HUES6 (cell line): Measurements from ENCODE around the gene TPRN.

ENCODE experiments used
- H3K27ac ChIP-seq: 2 replicates; pipeline ENCODE4 v1.7.0; 2013; ENCODE audit warnings: low read depth, mild to moderate bottlenecking, low read length, inconsistent platforms
- H3K27me3 ChIP-seq: 2 replicates; pipeline ENCODE4 v1.6.1; 2013; ENCODE audit warnings: low read length; ENCODE audit not compliant: control insufficient read depth, insufficient read depth
- H3K36me3 ChIP-seq: 2 replicates; pipeline ENCODE4 v1.6.1; 2013; ENCODE audit warnings: low read length; ENCODE audit not compliant: control insufficient read depth, insufficient read depth
- H3K4me1 ChIP-seq: 2 replicates; pipeline ENCODE4 v1.6.1; 2013; ENCODE audit warnings: low read length; ENCODE audit not compliant: control insufficient read depth, insufficient read depth
- H3K4me3 ChIP-seq: 2 replicates; pipeline ENCODE4 v1.5.1; 2013; ENCODE audit warnings: low read depth, low read length
- H3K9ac ChIP-seq: one replicate; pipeline ENCODE4 v1.6.1; 2013; ENCODE audit warnings: mild to moderate bottlenecking, low read length
- H3K9me3 ChIP-seq: 2 replicates; pipeline ENCODE4 v1.6.1; 2013; ENCODE audit warnings: low read depth, low read length; ENCODE audit not compliant: control insufficient read depth, insufficient read depth

The TPRN gene

GRCh38 chr9:137189297-137190295, 10.9 kb downstream of the TPRN start:
- 0 out of 2 replicates have a peak overlapping the region, but pooled peaks have one; percentile 46 for H3K27ac ChIP-seq

DNA sequence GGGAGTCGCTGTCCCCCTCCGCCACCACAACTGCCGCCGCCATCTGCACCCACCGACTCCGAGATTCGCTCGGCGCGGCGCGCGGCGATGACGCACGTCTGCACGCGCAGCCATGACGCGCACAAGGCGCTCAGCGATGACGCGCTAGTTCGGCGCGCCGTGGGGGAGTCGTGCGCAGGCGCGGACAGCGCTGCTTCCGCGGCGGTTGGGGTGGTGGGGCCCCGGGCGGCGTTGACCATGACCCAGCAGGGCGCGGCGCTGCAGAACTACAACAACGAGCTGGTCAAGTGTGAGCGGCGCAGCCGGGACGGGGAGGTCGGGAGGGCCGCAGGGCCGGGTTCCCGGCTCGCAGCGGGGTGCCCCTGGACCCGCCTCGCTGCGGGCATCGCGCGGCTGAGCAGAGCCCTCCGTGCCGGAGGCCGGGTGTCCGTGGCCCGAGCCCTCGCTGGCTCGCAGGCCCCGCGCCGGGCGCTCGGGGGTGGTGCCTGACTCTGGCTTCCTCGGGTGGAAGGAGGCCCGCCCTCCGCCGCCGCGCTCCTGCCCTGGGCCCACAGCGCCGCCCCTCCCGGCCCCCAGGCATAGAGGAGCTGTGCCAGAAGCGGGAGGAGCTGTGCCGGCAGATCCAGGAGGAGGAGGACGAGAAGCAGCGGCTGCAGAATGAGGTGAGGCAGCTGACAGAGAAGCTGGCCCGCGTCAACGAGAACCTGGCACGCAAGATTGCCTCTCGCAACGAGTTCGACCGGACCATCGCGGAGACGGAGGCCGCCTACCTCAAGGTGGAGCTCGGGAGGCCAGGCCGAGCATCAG, 11.8 kb downstream of the TPRN start, which contains the start of the genes ANAPC2 and SSNA1:
Gene ANAPC2, minus strand, starts transcription at position 71 of the 807 bp plus-strand sequence. Its CDS starts 28 bp downstream, at position 43.
Gene SSNA1, plus strand, starts transcription at position 187 of the 807 bp plus-strand sequence. Its CDS starts 51 bp downstream, at position 238.
- peaks cover 49% of the 10 kb centered on the region for H3K36me3 ChIP-seq

More at GRCh38 chr9:137189297-137190295, 10.9 kb downstream of the TPRN start:
- Histone ChIP-seq H3K9me3 (no peaks in the 10 kb centered on the region), H3K4me3 (peak overlapping the region; percentile 95), H3K9ac (peak overlapping the region; percentile 81), H3K36me3 (peaks cover 40% of the 10 kb centered on the region), H3K4me1 (peaks cover 17% of the 10 kb centered on the region), H3K27me3 (no peaks in the 10 kb centered on the region)

GRCh38 chr9:137188086-137188489, 12.5 kb downstream of the TPRN start:
- H3K36me3 ChIP-seq = peaks cover 55% of the 10 kb centered on the region
- peak overlapping the region; percentile 81 for H3K9ac ChIP-seq
- H3K4me1 ChIP-seq = peaks cover 11% of the 10 kb centered on the region
- H3K27me3 ChIP-seq = no peaks in the 10 kb centered on the region
- H3K27ac ChIP-seq = no peak overlapping the region; the same call in 1 of the 2 replicates
- H3K4me3 ChIP-seq = peak overlapping the region; percentile 95
- H3K9me3 ChIP-seq = no peaks in the 10 kb centered on the region

More for the DNA sequence above, 11.8 kb downstream of the TPRN start, which contains the start of the genes ANAPC2 and SSNA1:
- peak within 1 kb of the TSS; percentile 81 for H3K9ac ChIP-seq
- H3K4me3 ChIP-seq = peak within 1 kb of the TSS; percentile 95
- no peaks in the 10 kb centered on the region for H3K9me3 ChIP-seq
- peak within 1 kb of the TSS; percentile 46; the same call in 1 of the 2 replicates for H3K27ac ChIP-seq
- H3K4me1 ChIP-seq = peaks cover 11% of the 10 kb centered on the region
- H3K27me3 ChIP-seq = no peaks in the 10 kb centered on the region

- H3K4me1 ChIP-seq = peaks cover 11% of the 10 kb centered on the region
- H3K9ac ChIP-seq = peak overlapping the region; percentile 81
- H3K27me3 ChIP-seq = no peaks in the 10 kb centered on the region
- H3K4me3 ChIP-seq = peak overlapping the region; percentile 95
- no peaks in the 10 kb centered on the region for H3K9me3 ChIP-seq
- H3K36me3 ChIP-seq = peaks cover 62% of the 10 kb centered on the region
- no peak overlapping the region for H3K27ac ChIP-seq
Measured at GRCh38 chr9:137187386-137187785, 13.2 kb downstream of the TPRN start.

GRCh38 chr9:137186385-137186784, 14.2 kb downstream of the TPRN start:
- Histone ChIP-seq H3K27ac (no peak overlapping the region), H3K4me1 (peaks cover 11% of the 10 kb centered on the region), H3K9ac (no peak overlapping the region), H3K36me3 (peaks cover 63% of the 10 kb centered on the region), H3K27me3 (no peaks in the 10 kb centered on the region), H3K4me3 (no peak overlapping the region), H3K9me3 (no peaks in the 10 kb centered on the region)

DNA sequence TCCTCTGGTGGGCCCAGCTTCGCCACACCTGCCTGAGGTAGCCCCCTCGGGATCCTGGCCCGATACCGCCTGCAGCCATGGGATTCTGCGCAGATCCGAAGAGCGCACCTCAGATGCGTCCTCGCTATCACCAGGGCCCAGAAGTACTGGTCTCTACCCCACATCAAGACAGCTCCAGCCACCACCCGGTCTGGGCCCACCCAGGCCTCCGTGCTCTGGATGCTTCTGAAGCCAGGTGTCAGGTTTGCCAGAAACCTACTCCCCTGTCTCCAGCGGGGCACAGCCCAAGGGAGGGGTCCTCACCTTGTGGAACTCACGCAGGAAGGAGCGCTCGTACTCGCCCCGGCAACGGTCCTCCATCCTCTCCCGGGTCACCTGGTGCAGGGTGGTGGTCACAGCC, 14.6 kb downstream of the TPRN start:
- no peaks in the 10 kb centered on the region for H3K9me3 ChIP-seq
- H3K27ac ChIP-seq = no peak overlapping the region

DNA sequence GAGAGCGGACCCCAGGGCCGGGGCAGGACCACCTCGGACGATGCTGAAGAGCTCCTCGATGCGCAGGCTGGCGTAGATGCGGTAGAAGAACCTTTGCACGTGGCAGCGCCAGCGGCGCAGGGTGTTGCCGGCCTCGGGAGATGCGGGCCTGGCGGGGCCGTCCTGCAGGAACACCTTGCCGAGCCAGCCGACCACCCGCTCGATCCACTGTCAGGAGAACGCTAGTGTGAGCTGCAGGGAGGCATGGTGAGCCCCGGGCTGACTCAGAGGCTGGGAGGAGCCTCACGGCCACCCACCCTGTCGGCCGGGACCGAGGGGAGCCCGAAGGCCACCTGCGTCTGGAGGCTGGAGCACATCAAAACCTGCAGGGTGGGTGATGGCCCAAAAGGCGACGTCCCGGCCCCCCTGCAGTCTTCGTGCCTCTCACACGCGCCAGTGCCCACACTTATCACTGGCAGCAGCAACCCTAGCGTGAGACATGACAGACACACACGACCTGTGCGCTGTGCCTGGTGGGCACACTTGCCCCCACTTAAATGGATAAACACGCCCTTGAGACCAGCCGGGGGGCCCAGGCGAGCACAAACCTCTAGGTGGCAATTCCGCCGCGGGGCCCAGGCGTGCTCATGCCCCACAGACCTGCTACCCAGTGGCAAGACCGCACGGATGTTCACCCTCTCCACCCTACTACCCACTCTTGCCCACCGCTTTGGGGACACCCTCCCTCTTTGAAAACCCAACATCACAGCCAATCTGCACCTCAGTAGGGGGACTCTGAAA, 15.5 kb downstream of the TPRN start:
- H3K36me3 ChIP-seq = peaks cover 64% of the 10 kb centered on the region
- H3K4me3 ChIP-seq = no peak overlapping the region
- H3K27me3 ChIP-seq = no peaks in the 10 kb centered on the region
- peaks cover 11% of the 10 kb centered on the region for H3K4me1 ChIP-seq
- no peak overlapping the region for H3K9ac ChIP-seq
- H3K9me3 ChIP-seq = no peaks in the 10 kb centered on the region
- H3K27ac ChIP-seq = no peak overlapping the region

More for the DNA sequence above, 14.6 kb downstream of the TPRN start:
- Histone ChIP-seq H3K36me3 (peaks cover 61% of the 10 kb centered on the region), H3K27me3 (no peaks in the 10 kb centered on the region), H3K9ac (no peak overlapping the region), H3K4me3 (no peak overlapping the region), H3K4me1 (peaks cover 11% of the 10 kb centered on the region)

DNA sequence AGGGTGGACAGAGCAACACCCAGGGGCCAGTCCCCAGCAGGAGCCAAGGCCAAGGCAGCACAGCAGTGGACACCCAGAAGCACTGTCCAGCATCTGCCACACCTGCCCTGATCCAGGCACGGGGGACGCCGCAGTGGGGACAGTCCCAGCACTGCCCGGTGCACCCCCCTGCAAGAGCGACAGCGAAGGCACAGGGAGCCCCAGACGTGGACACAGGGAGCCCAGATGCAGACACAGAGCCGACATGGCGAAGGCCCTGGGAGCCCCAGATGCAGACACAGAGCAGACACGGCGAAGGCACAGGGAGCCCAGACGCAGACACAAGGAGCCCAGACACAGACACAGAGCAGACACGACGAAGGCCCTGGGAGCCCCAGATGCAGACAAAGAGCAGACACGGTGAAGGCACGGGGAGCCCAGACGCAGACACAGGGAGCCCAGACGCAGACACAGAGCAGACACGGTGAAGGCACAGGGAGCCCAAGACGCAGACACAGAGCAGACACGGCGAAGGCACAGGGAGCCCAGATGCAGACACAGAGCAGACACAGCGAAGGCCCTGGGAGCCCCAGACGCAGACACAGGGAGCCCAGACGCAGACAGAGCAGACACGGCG, 16.5 kb downstream of the TPRN start:
- no peak overlapping the region for H3K27ac ChIP-seq
- no peaks in the 10 kb centered on the region for H3K9me3 ChIP-seq
- no peaks in the 10 kb centered on the region for H3K27me3 ChIP-seq
- peaks cover 4% of the 10 kb centered on the region; the same call in 1 of the 2 replicates for H3K4me1 ChIP-seq
- H3K36me3 ChIP-seq = peaks cover 69% of the 10 kb centered on the region
- H3K4me3 ChIP-seq = no peak overlapping the region
- no peak overlapping the region for H3K9ac ChIP-seq

GRCh38 chr9:137182836-137183235, 17.7 kb downstream of the TPRN start:
- Histone ChIP-seq H3K36me3 (peaks cover 69% of the 10 kb centered on the region), H3K27me3 (no peaks in the 10 kb centered on the region), H3K9me3 (no peaks in the 10 kb centered on the region), H3K4me1 (peaks cover 4% of the 10 kb centered on the region; the same call in 1 of the 2 replicates), H3K4me3 (no peak overlapping the region), H3K9ac (no peak overlapping the region), H3K27ac (no peak overlapping the region)

DNA sequence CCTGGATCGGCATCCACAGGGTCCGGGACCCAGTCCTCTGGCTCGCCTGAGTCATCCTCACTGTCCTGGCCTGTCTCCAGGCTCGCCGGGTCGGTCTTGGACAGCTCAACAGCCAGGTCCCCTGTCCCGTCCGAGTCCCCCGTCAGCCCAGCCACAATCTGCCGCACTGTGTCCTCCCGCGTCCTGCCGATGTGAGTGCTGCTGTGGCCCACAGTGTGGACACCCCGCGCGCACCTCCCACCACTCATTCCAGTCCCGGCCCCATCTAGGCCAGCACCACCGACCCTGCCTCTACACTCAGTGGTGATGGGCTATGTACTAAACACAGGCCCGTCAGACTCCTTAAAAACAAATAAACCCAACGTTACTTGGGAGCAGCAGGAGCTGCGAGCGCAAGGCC, 18.9 kb downstream of the TPRN start:
- peaks cover 73% of the 10 kb centered on the region for H3K36me3 ChIP-seq
- no peak overlapping the region for H3K9ac ChIP-seq
- H3K27ac ChIP-seq = no peak overlapping the region

More for the DNA sequence above, 18.9 kb downstream of the TPRN start:
- no peaks in the 10 kb centered on the region; the same call in 1 of the 2 replicates for H3K27me3 ChIP-seq
- H3K9me3 ChIP-seq = no peaks in the 10 kb centered on the region
- H3K4me3 ChIP-seq = no peak overlapping the region
- H3K4me1 ChIP-seq = no peaks in the 10 kb centered on the region
